ENCODE measurements around the gene ETFA.

ETFA gene

GRCh38 chr15:76338486-76339304, 27.4 kb upstream of the ETFA start:
- Histone ChIP-seq H3K27me3 (replicated peaks; ENCODE audit: control insufficient read depth, insufficient read depth, low read length) (no peaks in the 10 kb centered on the region; the same call in 1 of the 2 replicates), H3K36me3 (ENCODE audit: control insufficient read depth, insufficient read depth, low read length) (no peaks in the 10 kb centered on the region), H3K4me3 (replicated peaks; ENCODE audit: low read depth, low read length) (peak overlapping the region; percentile 39)
- no peak for DNase-seq (ENCODE audit: extremely low read depth, insufficient read length)
- no peak for TF ChIP-seq CTCF (IDR thresholded peaks at IDR 0.05; ENCODE audit: insufficient read depth, low read length, poor library complexity, severe bottlenecking)

GRCh38 chr15:76337696-76338485, 26.6 kb upstream of the ETFA start:
- Histone ChIP-seq H3K36me3 (ENCODE audit: control insufficient read depth, insufficient read depth, low read length) (no peaks in the 10 kb centered on the region), H3K4me3 (replicated peaks; ENCODE audit: low read depth, low read length) (peak overlapping the region; percentile 74), H3K27me3 (replicated peaks; ENCODE audit: control insufficient read depth, insufficient read depth, low read length) (no peaks in the 10 kb centered on the region; the same call in 1 of the 2 replicates)
- peak; percentile 55 for DNase-seq (ENCODE audit: extremely low read depth, insufficient read length)
- TF ChIP-seq CTCF (IDR thresholded peaks at IDR 0.05; ENCODE audit: insufficient read depth, low read length, poor library complexity, severe bottlenecking) = no peak

GRCh38 chr15:76337059-76337695, 25.9 kb upstream of the ETFA start:
- Histone ChIP-seq H3K27me3 (replicated peaks; ENCODE audit: control insufficient read depth, insufficient read depth, low read length) (no peaks in the 10 kb centered on the region; the same call in 1 of the 2 replicates), H3K4me3 (replicated peaks; ENCODE audit: low read depth, low read length) (peak overlapping the region; percentile 74), H3K36me3 (ENCODE audit: control insufficient read depth, insufficient read depth, low read length) (no peaks in the 10 kb centered on the region)
- no peak for DNase-seq (ENCODE audit: extremely low read depth, insufficient read length)
- TF ChIP-seq CTCF (IDR thresholded peaks at IDR 0.05; ENCODE audit: insufficient read depth, low read length, poor library complexity, severe bottlenecking) = no peak

GRCh38 chr15:76336254-76337058, 25.2 kb upstream of the ETFA start, which contains the start of gene ISL2:
Gene ISL2 (plus strand): TSS chr15:76336773. CDS start chr15:76336884, 111 bp downstream.
- peak; percentile 93 for DNase-seq (ENCODE audit: extremely low read depth, insufficient read length)
- Histone ChIP-seq H3K4me3 (replicated peaks; ENCODE audit: low read depth, low read length) (peak within 1 kb of the TSS; percentile 74), H3K36me3 (ENCODE audit: control insufficient read depth, insufficient read depth, low read length) (no peaks in the 10 kb centered on the region), H3K27me3 (replicated peaks; ENCODE audit: control insufficient read depth, insufficient read depth, low read length) (no peaks in the 10 kb centered on the region; the same call in 1 of the 2 replicates)
- no peak for TF ChIP-seq CTCF (IDR thresholded peaks at IDR 0.05; ENCODE audit: insufficient read depth, low read length, poor library complexity, severe bottlenecking)
